Measurements from ENCODE around the gene EEPD1. TPM values are rescaled to one million over a fixed set of nuclear protein-coding genes. Genes with fewer than 3 reads are reported as not detected.

The EEPD1 gene
- total and polyA plus RNA-seq, 9 donors: 5.6 to 16.6 (median 11.5) TPM

DNA sequence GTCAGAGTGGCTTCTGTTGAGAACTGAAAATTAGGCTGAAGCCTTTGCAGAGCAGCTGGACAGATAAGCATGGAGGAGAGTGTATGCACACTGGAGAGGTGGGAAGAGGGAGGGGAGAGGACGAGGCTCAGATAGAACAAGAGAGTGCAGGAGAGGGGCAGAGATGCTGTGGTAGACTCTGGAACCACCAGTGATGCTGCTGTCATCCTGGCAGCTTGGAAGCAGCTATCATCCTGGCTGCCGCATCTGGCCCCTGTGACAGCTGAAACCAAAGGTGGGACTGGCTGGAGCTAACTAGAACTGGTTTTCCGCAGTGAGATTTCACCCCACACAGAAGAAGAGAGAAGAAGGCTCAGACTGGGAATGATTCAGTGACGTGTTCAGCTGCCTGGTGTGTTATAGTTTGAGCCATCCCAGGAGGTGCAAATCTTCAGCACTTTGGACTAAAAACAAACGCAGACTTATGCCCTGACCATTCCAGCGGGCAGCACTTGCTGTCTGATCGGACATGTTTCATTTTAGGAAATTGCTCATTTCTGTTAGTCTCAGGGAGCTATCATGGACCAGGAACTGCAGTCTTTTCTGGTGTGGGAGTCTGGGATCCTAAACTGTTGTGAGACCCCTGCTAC lies 38.4 kb downstream of the EEPD1 start:
- peak in 3 of 5 donors; percentile 32 to 42 (median 38) for DNase-seq
- H3K4me3 ChIP-seq: no peak overlapping the region
- no peaks in the 10 kb centered on the region for H3K36me3 ChIP-seq
- TF ChIP-seq POLR2A (IDR thresholded peaks at IDR 0.05) (no peak), CTCF (IDR thresholded peaks at IDR 0.05) (no peak), EP300 (IDR thresholded peaks at IDR 0.05) (no peak)
- 37 to 70% (median 38%) methylated on average over 7 of the region's 7 CpGs for WGBS, 3 donors
- H3K27ac ChIP-seq: peak overlapping the region; percentile 71 to 75
- no peaks in the 10 kb centered on the region for H3K27me3 ChIP-seq
- H3K4me1 ChIP-seq (ENCODE audit: insufficient read depth): peaks cover 6% of the 10 kb centered on the region
- no peaks in the 10 kb centered on the region for H3K9me3 ChIP-seq
- intact Hi-C loops (cut with DNase I): no loop called here

- H3K4me1 ChIP-seq (ENCODE audit: insufficient read depth): peaks cover 6% of the 10 kb centered on the region
- intact Hi-C loops (cut with DNase I): no loop called here
- TF ChIP-seq CTCF (IDR thresholded peaks at IDR 0.05) (no peak), EP300 (IDR thresholded peaks at IDR 0.05) (no peak), POLR2A (IDR thresholded peaks at IDR 0.05) (no peak)
- H3K9me3 ChIP-seq: no peaks in the 10 kb centered on the region
- peak overlapping the region; percentile 71 to 75 for H3K27ac ChIP-seq
- peak in 4 of 5 donors; percentile 43 to 58 (median 50) for DNase-seq
- WGBS, 3 donors: 41 to 51% (median 43%) methylated on average over 11 of the region's 11 CpGs
- H3K27me3 ChIP-seq: no peaks in the 10 kb centered on the region
- no peaks in the 10 kb centered on the region for H3K36me3 ChIP-seq
- no peak overlapping the region for H3K4me3 ChIP-seq
Observed at GRCh38 chr7:36192053-36192824, 39.2 kb downstream of the EEPD1 start.

GRCh38 chr7:36192877-36193276 lies 39.8 kb downstream of the EEPD1 start:
- Histone ChIP-seq H3K9me3 (no peaks in the 10 kb centered on the region), H3K36me3 (no peaks in the 10 kb centered on the region), H3K27me3 (no peaks in the 10 kb centered on the region), H3K27ac (peak overlapping the region; percentile 42 to 71), H3K4me1 (ENCODE audit: insufficient read depth) (peaks cover 6% of the 10 kb centered on the region), H3K4me3 (no peak overlapping the region)
- 87 to 90% (median 90%) methylated on average over 7 of the region's 7 CpGs for WGBS, 3 donors
- no peak for DNase-seq
- TF ChIP-seq EP300 (IDR thresholded peaks at IDR 0.05) (no peak), POLR2A (IDR thresholded peaks at IDR 0.05) (no peak), CTCF (IDR thresholded peaks at IDR 0.05) (no peak)
- intact Hi-C loops (cut with DNase I): no loop called here

DNA sequence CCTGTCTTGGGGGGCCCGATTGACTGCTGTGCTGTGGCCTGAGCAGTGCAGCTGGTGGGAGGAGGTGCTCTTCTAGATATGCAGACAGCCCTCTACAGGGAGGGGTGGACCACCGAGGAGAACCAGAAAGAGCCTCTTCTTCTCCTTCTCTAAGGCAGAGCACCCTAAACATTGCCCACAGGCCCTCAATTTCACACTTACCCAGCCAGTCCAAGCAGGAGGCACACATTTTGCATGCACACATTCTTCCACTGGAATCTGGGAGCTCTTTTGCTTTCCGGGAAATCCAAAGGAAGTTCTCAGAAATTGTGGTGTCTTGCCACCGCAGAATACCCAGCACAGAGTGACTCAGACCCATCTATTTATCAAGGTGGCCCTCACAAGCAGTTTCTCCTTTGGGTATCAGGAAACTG lies 45.8 kb downstream of the EEPD1 start:
- no peaks in the 10 kb centered on the region for H3K36me3 ChIP-seq
- H3K27ac ChIP-seq: no peak overlapping the region
- no peak for TF ChIP-seq CTCF (IDR thresholded peaks at IDR 0.05)
- TF ChIP-seq POLR2A (IDR thresholded peaks at IDR 0.05): no peak
- TF ChIP-seq EP300 (IDR thresholded peaks at IDR 0.05): no peak
- intact Hi-C loops (cut with DNase I): no loop called here
- H3K27me3 ChIP-seq: no peaks in the 10 kb centered on the region
- no peaks in the 10 kb centered on the region for H3K9me3 ChIP-seq
- no peak overlapping the region for H3K4me3 ChIP-seq
- peaks cover 7% of the 10 kb centered on the region for H3K4me1 ChIP-seq (ENCODE audit: insufficient read depth)
- 63 to 71% (median 69%) methylated on average over 4 of the region's 4 CpGs for WGBS, 3 donors
- DNase-seq: no peak

Data from ovary (tissue), 9 donors.